Measurements from ENCODE around the gene RFXANK.
"Not testable (repeated sequence)": the region's sequence is repeated elsewhere in the genome, so short reads cannot be mapped to it uniquely, and the experiment has no call there.

The RFXANK gene

GRCh38 chr19:19206938-19207337 is 14.9 kb downstream of the RFXANK start:
- no peak for DNase-seq (ENCODE audit: low spot score)

GRCh38 chr19:19207637-19208572 is 15.8 kb downstream of the RFXANK start:
- DNase-seq (ENCODE audit: low spot score): no peak

- no peak for DNase-seq (ENCODE audit: low spot score)
Measured at GRCh38 chr19:19209372-19209771, 17.3 kb downstream of the RFXANK start.

- peak; percentile 33 for DNase-seq (ENCODE audit: low spot score)
Measured at GRCh38 chr19:19211499-19212420, 19.7 kb downstream of the RFXANK start, which contains the start of gene NCAN. Gene NCAN (plus strand): TSS chr19:19211958. CDS start chr19:19216954, 4,996 bp downstream.

GRCh38 chr19:19212916-19213315 is 20.9 kb downstream of the RFXANK start:
- DNase-seq (ENCODE audit: low spot score): no peak

GRCh38 chr19:19213426-19214158 is 21.5 kb downstream of the RFXANK start:
- DNase-seq (ENCODE audit: low spot score): no peak

- DNase-seq (ENCODE audit: low spot score): no peak
Measured at GRCh38 chr19:19214159-19214490, 22.1 kb downstream of the RFXANK start.

GRCh38 chr19:19214892-19215291 is 22.8 kb downstream of the RFXANK start:
- no peak for DNase-seq (ENCODE audit: low spot score)

- DNase-seq (ENCODE audit: low spot score): no peak
Measured at GRCh38 chr19:19215792-19216191, 23.7 kb downstream of the RFXANK start.

GRCh38 chr19:19217099-19217498 is 25.0 kb downstream of the RFXANK start:
- peak; percentile 47 for DNase-seq (ENCODE audit: low spot score)

- DNase-seq (ENCODE audit: low spot score): no peak
Measured at GRCh38 chr19:19218911-19219310, 26.9 kb downstream of the RFXANK start.

GRCh38 chr19:19221000-19221399 is 28.9 kb downstream of the RFXANK start:
- not testable (repeated sequence) for DNase-seq (ENCODE audit: low spot score)

- DNase-seq (ENCODE audit: low spot score): no peak
Measured at GRCh38 chr19:19223060-19223459, 31.0 kb downstream of the RFXANK start.

- DNase-seq (ENCODE audit: low spot score): no peak
Measured at GRCh38 chr19:19223636-19224035, 31.6 kb downstream of the RFXANK start.

- DNase-seq (ENCODE audit: low spot score): no peak
Measured at GRCh38 chr19:19224150-19224851, 32.2 kb downstream of the RFXANK start.

- DNase-seq (ENCODE audit: low spot score): peak; percentile 30
Measured at GRCh38 chr19:19224852-19225494, 32.9 kb downstream of the RFXANK start.

- DNase-seq (ENCODE audit: low spot score): no peak
Measured at GRCh38 chr19:19226204-19226603, 34.1 kb downstream of the RFXANK start.

- no peak for DNase-seq (ENCODE audit: low spot score)
Measured at GRCh38 chr19:19226663-19227062, 34.6 kb downstream of the RFXANK start.

- no peak for DNase-seq (ENCODE audit: low spot score)
Measured at GRCh38 chr19:19227217-19227616, 35.2 kb downstream of the RFXANK start.

- no peak for DNase-seq (ENCODE audit: low spot score)
Measured at GRCh38 chr19:19229701-19230100, 37.6 kb downstream of the RFXANK start.

- DNase-seq (ENCODE audit: low spot score): no peak
Measured at GRCh38 chr19:19230999-19231398, 38.9 kb downstream of the RFXANK start.

Measured in cerebellar cortex (tissue), 1 donor.